IMR-90 (cell line): ENCODE data around the gene BIK. TPM values are rescaled to one million over a fixed set of nuclear protein-coding genes. Genes with fewer than 3 reads are reported as not detected.

Source experiments
- ATAC-seq: fragments of 200-7000 bp; cut with Tn5 transposase; 2 replicates; pipeline ENCODE4 v1.9.1; 2020; ENCODE audit warnings: low read depth, mild to moderate bottlenecking, moderate library complexity
- BruUV-seq: library from RNA; stranded (reverse); fragments of 400-500 nt; replicated peaks from 2 replicates; lab custom pipeline; 2021; lab: Mats Ljungman, UMichigan
- CTCF ChIA-PET: fragments of 300-600 bp; formaldehyde crosslinking; extraction: SDS; loops from one replicate; lab custom pipeline; 2021; ENCODE audit warnings: antibody characterized with exemption; lab: Yijun Ruan, JAX
- POLR2A ChIA-PET: fragments of 300-600 bp; sonication (Branson Sonifier 250); formaldehyde crosslinking; loops from one replicate; lab custom pipeline; 2022; ENCODE audit warnings: antibody characterized with exemption; ENCODE audit not compliant: unreplicated experiment; lab: Charles Lee
- DNase-seq: peaks from one replicate; pipeline ENCODE4 v3.0.0; 2013
- H2AFZ ChIP-seq: replicated peaks from 2 replicates; pipeline ENCODE3; 2013; ENCODE audit warnings: low read length, mild to moderate bottlenecking; ENCODE audit not compliant: poor library complexity
- H2AK5ac ChIP-seq: 2 replicates; pipeline ENCODE4 v1.6.1; 2013; ENCODE audit warnings: low read depth, low read length, inconsistent platforms
- H2AK9ac ChIP-seq: replicated peaks from 2 replicates; pipeline ENCODE3; 2013; ENCODE audit warnings: mild to moderate bottlenecking, low read depth, low read length, moderate library complexity; ENCODE audit not compliant: poor library complexity
- H2BK120ac ChIP-seq: 2 replicates; pipeline ENCODE4 v1.6.1; 2013; ENCODE audit warnings: low read depth, low read length, inconsistent platforms
- H2BK15ac ChIP-seq: 3 replicates; pipeline ENCODE4 v1.6.1; 2013; ENCODE audit warnings: low read depth, low read length, inconsistent platforms
- H2BK20ac ChIP-seq: 2 replicates; pipeline ENCODE4 v1.6.1; 2013; ENCODE audit warnings: low read depth, mild to moderate bottlenecking, inconsistent platforms, low read length, moderate library complexity
- H2BK5ac ChIP-seq: 2 replicates; pipeline ENCODE4 v1.6.1; 2013; ENCODE audit warnings: mild to moderate bottlenecking, low read depth, low read length, inconsistent platforms; ENCODE audit not compliant: poor library complexity, severe bottlenecking
- H3K14ac ChIP-seq: replicated peaks from 2 replicates; pipeline ENCODE4 v1.6.1; 2013; ENCODE audit warnings: low read depth, low read length, inconsistent platforms
- H3K18ac ChIP-seq: 2 replicates; pipeline ENCODE4 v1.6.1; 2013; ENCODE audit warnings: low read depth, low read length, control low read depth
- H3K23ac ChIP-seq: 2 replicates; pipeline ENCODE4 v1.6.1; 2013; ENCODE audit warnings: low read depth, low read length, inconsistent platforms
- H3K27ac ChIP-seq: 2 replicates; pipeline ENCODE4 v1.5.1; 2013; ENCODE audit warnings: mild to moderate bottlenecking, control low read depth, low read length; ENCODE audit not compliant: insufficient read depth
- H3K27me3 ChIP-seq: 2 replicates; pipeline ENCODE4 v1.6.1; 2013; ENCODE audit warnings: low read length; ENCODE audit not compliant: control insufficient read depth, insufficient read depth
- H3K36me3 ChIP-seq: 2 replicates; pipeline ENCODE4 v1.6.1; 2013; ENCODE audit warnings: low read length, mixed read lengths; ENCODE audit not compliant: control insufficient read depth, insufficient read depth
- H3K4ac ChIP-seq: 2 replicates; pipeline ENCODE4 v1.6.1; 2013; ENCODE audit warnings: low read depth, low read length, inconsistent platforms
- H3K4me1 ChIP-seq: 2 replicates; pipeline ENCODE4 v1.6.1; 2013; ENCODE audit warnings: low read length, mixed read lengths; ENCODE audit not compliant: control insufficient read depth, insufficient read depth
- H3K4me2 ChIP-seq: 2 replicates; pipeline ENCODE4 v1.6.1; 2013; ENCODE audit warnings: low read depth, mild to moderate bottlenecking, control low read depth, low read length, moderate library complexity
- H3K4me3 ChIP-seq: 2 replicates; pipeline ENCODE4 v1.5.1; 2013; ENCODE audit warnings: low read depth, mild to moderate bottlenecking, control low read depth, low read length, moderate library complexity; ENCODE audit not compliant: insufficient read depth
- H3K56ac ChIP-seq: 2 replicates; pipeline ENCODE4 v1.6.1; 2013; ENCODE audit warnings: low read length, inconsistent platforms; ENCODE audit not compliant: insufficient read depth; ENCODE audit errors: extremely low read depth
- H3K79me1 ChIP-seq, 2 experiments: 2 replicates each; pipeline ENCODE4 v1.6.1; 2013; ENCODE audit warnings: low read length in 2 of 2, inconsistent platforms in 1 of 2, low read depth in 1 of 2
- H3K9ac ChIP-seq: 2 replicates; pipeline ENCODE4 v1.6.1; 2013; ENCODE audit warnings: low read depth, low read length, control low read depth
- H3K9me1 ChIP-seq: 2 replicates; pipeline ENCODE4 v1.6.1; 2013; ENCODE audit warnings: low read length, inconsistent platforms; ENCODE audit not compliant: insufficient read depth
- H3K9me3 ChIP-seq: 2 replicates; pipeline ENCODE4 v1.6.1; 2013; ENCODE audit warnings: low read length; ENCODE audit not compliant: control insufficient read depth, insufficient read depth
- H4K20me1 ChIP-seq: 2 replicates; pipeline ENCODE4 v1.6.1; 2013; ENCODE audit warnings: low read length, inconsistent platforms; ENCODE audit not compliant: insufficient read depth
- H4K5ac ChIP-seq: 2 replicates; pipeline ENCODE4 v1.6.1; 2013; ENCODE audit warnings: mild to moderate bottlenecking, low read depth, low read length, control low read depth
- H4K8ac ChIP-seq, 2 experiments: 2 replicates each; pipeline ENCODE4 v1.6.1; 2013; ENCODE audit warnings: low read depth in 2 of 2, low read length in 2 of 2, control low read depth in 1 of 2, inconsistent platforms in 1 of 2
- H4K91ac ChIP-seq: 2 replicates; pipeline ENCODE4 v1.6.1; 2013; ENCODE audit warnings: low read depth, low read length, inconsistent platforms; ENCODE audit not compliant: insufficient read depth
- BHLHE40 ChIP-seq: fragments of 150-350 bp; IDR thresholded peaks from 2 replicates; pipeline ENCODE4 v1.6.1; 2016; ENCODE audit warnings: mild to moderate bottlenecking, low read depth, low read length
- CEBPB ChIP-seq: IDR thresholded peaks from 2 replicates; pipeline ENCODE4 v1.6.1; 2012; ENCODE audit warnings: low read depth, low read length, improper control_type of control experiment
- CTCF ChIP-seq: conservative IDR thresholded peaks from 2 replicates; pipeline ENCODE4 v1.5.1; 2012; ENCODE audit warnings: mild to moderate bottlenecking, low read depth, low read length, improper control_type of control experiment
- ELK1 ChIP-seq: fragments of 150-350 bp; IDR thresholded peaks from 2 replicates; pipeline ENCODE4 v1.6.1; 2016; ENCODE audit warnings: low read depth, mild to moderate bottlenecking, low read length, moderate library complexity, borderline replicate concordance
- MAFK ChIP-seq: IDR thresholded peaks from 2 replicates; pipeline ENCODE4 v1.6.1; 2012; ENCODE audit warnings: low read depth, low read length, improper control_type of control experiment
- MAZ ChIP-seq: IDR thresholded peaks from 2 replicates; pipeline ENCODE4 v1.6.1; 2012; ENCODE audit warnings: low read depth, mild to moderate bottlenecking, low read length, improper control_type of control experiment, moderate library complexity, borderline replicate concordance
- MXI1 ChIP-seq: IDR thresholded peaks from 2 replicates; pipeline ENCODE4 v1.6.1; 2012; ENCODE audit warnings: low read depth, mild to moderate bottlenecking, low read length, moderate library complexity, borderline replicate concordance
- NFE2L2 ChIP-seq: fragments of 150-350 bp; IDR thresholded peaks from 2 replicates; pipeline ENCODE4 v1.6.1; 2016; ENCODE audit warnings: low read depth, mild to moderate bottlenecking, low read length
- POLR2A ChIP-seq: IDR thresholded peaks from 2 replicates; pipeline ENCODE4 v1.6.1; 2012; ENCODE audit warnings: mild to moderate bottlenecking, low read depth, low read length
- RAD21 ChIP-seq: IDR thresholded peaks from 2 replicates; pipeline ENCODE4 v1.6.1; 2012; ENCODE audit warnings: low read length, improper control_type of control experiment
- RCOR1 ChIP-seq: IDR thresholded peaks from 2 replicates; pipeline ENCODE4 v1.6.1; 2012; ENCODE audit warnings: mild to moderate bottlenecking, low read length, improper control_type of control experiment; ENCODE audit not compliant: insufficient replicate concordance
- RFX5 ChIP-seq: IDR thresholded peaks from 2 replicates; pipeline ENCODE4 v1.8.0; 2012; ENCODE audit warnings: low read depth, mild to moderate bottlenecking, low read length, moderate library complexity
- WGBS, 2 experiments: methylation state at CpG; one replicate each; pipeline versions ENCODE4 v1.1.5 to v1.1.7; 2013; ENCODE audit warnings: missing lambda C conversion rate in 2 of 2; ENCODE audit not compliant: insufficient read length in 1 of 2; ENCODE audit errors: extremely low coverage in 2 of 2; 5-methylcytosine and 5-hydroxymethylcytosine counted together
- dilution Hi-C: fragments of 300-500 bp; cut with HindIII; formaldehyde crosslinking; loops from one replicate; pipeline ENCODE4 v1.14.3; 2018; ENCODE audit warnings: low sequenced_read_pairs; ENCODE audit not compliant: unreplicated experiment
- in situ Hi-C: fragments of 300-500 bp; cut with MboI; formaldehyde crosslinking; loops from 3 replicates; pipeline ENCODE4 v1.14.3; 2019; ENCODE audit warnings: low sequenced_read_pairs, inconsistent platforms, mixed read lengths
- intact Hi-C: fragments of 100-400 bp; cut with micrococcal nuclease; formaldehyde crosslinking; loops from 2 replicates; pipeline ENCODE4 v1.10.0; 2022
- polyA plus RNA-seq, 3 experiments: library from polyadenylated mRNA; depleted of rRNA; stranded (reverse); fragments of >200 nt; gene quantifications; 2 replicates each; pipeline ENCODE4 v1.2.3, GENCODE V29; 2012; ENCODE audit warnings: low replicate concordance in 1 of 3
- total RNA-seq: library from RNA; depleted of rRNA; stranded (reverse); fragments of >200 nt; gene quantifications from 2 replicates; pipeline ENCODE4 v1.2.3, GENCODE V29; 2012

Gene BIK
- total and polyA plus RNA-seq, 2 of the 4 experiments (the other 2 are of a cell fraction), result 0.18 TPM; not detected in 1

- Histone ChIP-seq H3K27ac (no peak overlapping the region), H2BK20ac (no peak overlapping the region), H3K23ac (no peak overlapping the region), H3K4me3 (no peak overlapping the region), H2AK9ac (no peak overlapping the region), H3K14ac (no peak overlapping the region), H2BK120ac (no peak overlapping the region), H3K4me2 (no peak overlapping the region), H3K4me1 (peaks cover 3% of the 10 kb centered on the region; the same call in 1 of the 2 replicates), H2AK5ac (no peak overlapping the region), H2BK15ac (no peak overlapping the region), H3K9me1 (0 out of 2 replicates have a peak, but pooled peaks cover 4% of the 10 kb centered on the region), H2AFZ (no peak overlapping the region), H4K91ac (no peak overlapping the region), H4K5ac (no peak overlapping the region), H3K27me3 (no peaks in the 10 kb centered on the region), H3K9me3 (peaks cover 6% of the 10 kb centered on the region), H3K36me3 (no peaks in the 10 kb centered on the region), H3K9ac (no peak overlapping the region), H3K56ac (no peak overlapping the region), H3K4ac (no peak overlapping the region), H4K20me1 (no peaks in the 10 kb centered on the region), H3K18ac (no peak overlapping the region), H3K79me1 (no peaks in the 10 kb centered on the region), H4K8ac (no peak overlapping the region), H2BK5ac (no peak overlapping the region)
- DNase-seq, result no peak
- ChIA-PET POLR2A (no interaction called here), CTCF (interaction anchor here (0.7 kb wide), 1 partner anchor 279 kb away, joined by 4 read pairs; no protein-coding TSS in a partner anchor)
- TF ChIP-seq MAFK, result no peak
- no peak for TF ChIP-seq RAD21
- TF ChIP-seq BHLHE40, result no peak
- TF ChIP-seq MXI1, result no peak
- TF ChIP-seq RCOR1, result no peak
- no peak for TF ChIP-seq CEBPB
- TF ChIP-seq NFE2L2, result no peak
- no peak for TF ChIP-seq MAZ
- TF ChIP-seq CTCF, result no peak
- no peak for TF ChIP-seq ELK1
- TF ChIP-seq RFX5, result no peak
- no peak for TF ChIP-seq POLR2A
- ATAC-seq, result no peak
- no TSS peak for BruUV-seq
- 80% methylated on average over 1 of the region's 4 CpGs; no CpG with 5 or more reads in 1 of the 2 experiments for WGBS, 2 experiments
- dilution Hi-C loops (no loop called here), in situ Hi-C loops (no loop called here), intact Hi-C loops (no loop called here)
Observed at GRCh38 chr22:43099095-43099494, 11.5 kb upstream of the BIK start.
